HFFc6 (cell line): ENCODE results near the gene EML2. TPM values are rescaled to one million over a fixed set of nuclear protein-coding genes. Genes with fewer than 3 reads are reported as not detected.
A peak's percentile ranks its signal among the peaks of the same experiment; 100 is the strongest.

Experiments used
- DNase-seq: peaks from one replicate; pipeline ENCODE4 v3.0.0-alpha.2; 2018
- H3K27ac Mint-ChIP-seq: 2 replicates; pipeline ENCODE4 v1.8.0; 2020; ENCODE audit warnings: mild to moderate bottlenecking, mixed read lengths
- H3K27me3 Mint-ChIP-seq: 2 replicates; pipeline ENCODE4 v1.8.0; 2021; ENCODE audit warnings: mild to moderate bottlenecking, moderate library complexity, mixed read lengths; ENCODE audit not compliant: insufficient read depth
- H3K36me3 Mint-ChIP-seq: 2 replicates; pipeline ENCODE4 v1.8.0; 2021; ENCODE audit warnings: low read depth, mixed read lengths
- H3K4me1 Mint-ChIP-seq: 2 replicates; pipeline ENCODE4 v1.8.0; 2020; ENCODE audit warnings: low read depth, mixed read lengths
- H3K4me3 Mint-ChIP-seq: 2 replicates; pipeline ENCODE4 v1.8.0; 2020; ENCODE audit warnings: mild to moderate bottlenecking, moderate library complexity, mixed read lengths
- H3K9me3 Mint-ChIP-seq: 2 replicates; pipeline ENCODE4 v1.8.0; 2020; ENCODE audit warnings: mild to moderate bottlenecking, mixed read lengths
- CTCF ChIP-seq: fragments of 200-600 bp; sonication (generic); IDR thresholded peaks from 2 replicates; pipeline ENCODE4 v1.5.0; 2021; ENCODE audit warnings: antibody characterized with exemption, mild to moderate bottlenecking
- microRNA-seq: library from miRNA; unstranded; fragments of <30 nt; microRNA quantifications from one replicate; pipeline ENCODE4, GENCODE V29; 2019
- total RNA-seq, 6 experiments: library from RNA; stranded (reverse); fragmentation: NEBNext Ultra II Directional; extraction: Animal tissue kit (Norgen Biotek cat#: 25700); gene quantifications; 2 replicates in 1 of 6; 3 replicates in 5 of 6; pipeline ENCODE4 v1.2.3, GENCODE V29; 2021

Gene EML2
- total RNA-seq, 6 experiments from 2014 or later = 57.8 to 71.2 (median 64.7) TPM

DNA sequence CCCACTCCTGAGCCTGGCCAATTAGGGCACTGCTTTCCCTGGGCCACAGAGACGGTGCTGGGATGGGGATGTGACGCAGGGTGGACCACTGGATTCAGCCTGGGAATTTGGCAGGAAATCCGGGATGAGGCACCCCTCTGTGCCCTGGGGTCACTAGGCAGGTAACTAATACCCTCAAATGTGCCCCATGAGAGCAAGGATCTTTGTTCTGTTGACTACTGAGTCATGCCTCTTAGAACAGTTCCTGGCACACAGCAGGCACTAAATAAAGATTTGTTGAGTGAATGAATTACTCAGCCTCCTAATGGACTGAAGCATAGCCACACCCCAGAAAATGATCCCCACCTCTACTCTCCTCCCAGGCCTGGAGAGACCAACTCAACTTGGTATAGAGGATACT, 70.5 kb downstream of the EML2 start:
- DNase-seq = peak; percentile 62
- Mint-ChIP-seq H3K27me3 (no peaks in the 10 kb centered on the region; the same call in 1 of the 2 replicates), H3K36me3 (peaks cover 7% of the 10 kb centered on the region; the same call in 1 of the 2 replicates), H3K27ac (peak overlapping the region; percentile 82), H3K4me3 (peak overlapping the region; percentile 37), H3K9me3 (no peaks in the 10 kb centered on the region), H3K4me1 (peaks cover 19% of the 10 kb centered on the region)
- no peak for TF ChIP-seq CTCF

DNA sequence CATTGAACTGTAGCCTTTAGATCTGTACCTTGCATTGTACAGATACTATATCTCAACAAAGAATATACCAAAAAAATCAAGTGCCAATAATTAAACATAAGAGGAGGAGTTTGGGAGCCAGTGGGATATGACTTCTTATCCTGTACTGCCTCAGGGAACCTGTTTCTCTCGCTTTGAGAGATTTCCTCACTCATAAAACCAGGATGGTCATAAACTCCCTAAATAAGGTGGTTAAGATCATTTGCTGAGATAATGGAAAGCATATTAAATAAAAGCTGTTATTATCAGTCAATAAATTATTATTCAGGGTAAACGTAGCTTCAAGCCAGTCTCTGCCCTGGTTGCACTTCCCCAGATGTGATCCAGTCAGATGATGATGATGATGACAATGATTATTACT, 71.6 kb downstream of the EML2 start:
- TF ChIP-seq CTCF = no peak
- Mint-ChIP-seq H3K4me3 (no peak overlapping the region), H3K4me1 (peaks cover 24% of the 10 kb centered on the region), H3K36me3 (peaks cover 7% of the 10 kb centered on the region; the same call in 1 of the 2 replicates), H3K9me3 (no peaks in the 10 kb centered on the region), H3K27ac (peak overlapping the region; percentile 19), H3K27me3 (no peaks in the 10 kb centered on the region; the same call in 1 of the 2 replicates)
- DNase-seq = no peak

GRCh38 chr19:45564131-45564780, 74.9 kb downstream of the EML2 start:
- H3K4me1 Mint-ChIP-seq = peaks cover 15% of the 10 kb centered on the region
- no peak overlapping the region for H3K27ac Mint-ChIP-seq
- TF ChIP-seq CTCF = no peak
- H3K27me3 Mint-ChIP-seq = no peaks in the 10 kb centered on the region
- no peak overlapping the region for H3K4me3 Mint-ChIP-seq
- no peaks in the 10 kb centered on the region for H3K9me3 Mint-ChIP-seq
- no peaks in the 10 kb centered on the region for H3K36me3 Mint-ChIP-seq
- DNase-seq = no peak

GRCh38 chr19:45560686-45561085, 78.5 kb downstream of the EML2 start:
- no peaks in the 10 kb centered on the region for H3K9me3 Mint-ChIP-seq
- H3K4me3 Mint-ChIP-seq = no peak overlapping the region
- no peak for TF ChIP-seq CTCF
- no peak for DNase-seq
- no peaks in the 10 kb centered on the region; the same call in 1 of the 2 replicates for H3K27me3 Mint-ChIP-seq
- H3K27ac Mint-ChIP-seq = 0 out of 2 replicates have a peak overlapping the region, but pooled peaks have one; percentile 32
- H3K36me3 Mint-ChIP-seq = no peaks in the 10 kb centered on the region
- peaks cover 6% of the 10 kb centered on the region; the same call in 1 of the 2 replicates for H3K4me1 Mint-ChIP-seq

DNA sequence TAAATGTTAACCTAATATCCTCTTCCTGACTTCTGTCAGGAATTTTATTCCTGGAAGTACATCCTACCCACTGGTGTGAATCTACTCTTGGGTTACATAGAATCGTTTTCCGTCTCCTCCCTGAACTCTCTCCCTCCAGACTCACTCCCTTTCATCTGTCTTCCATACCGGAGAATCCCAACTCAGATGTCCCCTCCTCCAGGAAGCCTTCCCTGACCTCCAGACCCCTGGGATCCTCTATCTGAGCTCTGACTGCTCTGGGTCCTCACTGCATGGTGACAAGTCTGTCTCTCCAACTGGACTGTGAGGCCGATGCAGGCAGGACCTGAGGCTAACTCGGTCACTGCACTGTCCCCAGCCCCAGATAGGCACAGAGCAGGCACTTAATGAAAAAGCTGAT, 79.2 kb downstream of the EML2 start:
- no peak overlapping the region for H3K4me3 Mint-ChIP-seq
- H3K4me1 Mint-ChIP-seq = peaks cover 6% of the 10 kb centered on the region; the same call in 1 of the 2 replicates
- DNase-seq = no peak
- TF ChIP-seq CTCF = no peak
- H3K27ac Mint-ChIP-seq = no peak overlapping the region
- no peaks in the 10 kb centered on the region for H3K9me3 Mint-ChIP-seq
- no peaks in the 10 kb centered on the region for H3K36me3 Mint-ChIP-seq
- no peaks in the 10 kb centered on the region; the same call in 1 of the 2 replicates for H3K27me3 Mint-ChIP-seq

Small RNA genes lying within 50 kb of the gene (microRNA-seq; reads per million reads assigned to microRNA genes)
- gene MIR330 (753 reads per million, percentile 73 among the genes with 10 or more reads in this experiment), gene MIR642A (not detected), gene MIR642B (not detected)

Other genes with a start within 250 kb of the EML2 start
- gene PPP1R13L, start 234.3 kb downstream of the EML2 start, total RNA-seq = 10 to 100 TPM; 10.2 to 24.7 (median 22.2) TPM
- gene POLR1G, start 232.8 kb downstream of the EML2 start, total RNA-seq = 10 to 100 TPM; 13.7 to 25.8 (median 15.1) TPM
- 100 to 1,000 TPM; 106 to 129 (median 117) TPM for gene ERCC1, start 215.5 kb downstream of the EML2 start, total RNA-seq
- gene FOSB, start 171.4 kb downstream of the EML2 start, total RNA-seq = 10 to 100 TPM; 35.0 to 71.5 (median 62.9) TPM
- gene RTN2, start 142.3 kb downstream of the EML2 start, total RNA-seq = 10 to 100 TPM; 10.3 to 21.3 (median 13.8) TPM
- 1 to 10 TPM in 4 of 6 experiments, under 1 TPM in 2; 0.80 to 1.3 (median 1.1) TPM for gene PPM1N, start 141.0 kb downstream of the EML2 start, total RNA-seq
- gene VASP, start 131.9 kb downstream of the EML2 start, total RNA-seq = 100 to 1,000 TPM; 179 to 199 (median 185) TPM
- 10 to 100 TPM; 13.3 to 15.5 (median 14.3) TPM for gene OPA3, start 54.6 kb downstream of the EML2 start, total RNA-seq
- gene GPR4, start 37.2 kb downstream of the EML2 start, total RNA-seq = 10 to 100 TPM in 4 of 6 experiments, 1 to 10 TPM in 2; 3.7 to 16.8 (median 13.3) TPM
- gene GIPR, start 28.8 kb upstream of the EML2 start, total RNA-seq = 1 to 10 TPM in 1 of 6 experiments, under 1 TPM in 5; 0.31 to 1.1 (median 0.68) TPM
- 100 to 1,000 TPM; 470 to 573 (median 517) TPM for gene SNRPD2, start 52.6 kb upstream of the EML2 start, total RNA-seq
- gene QPCTL, start 53.3 kb upstream of the EML2 start, total RNA-seq = 10 to 100 TPM; 17.6 to 31.5 (median 19.9) TPM
- gene FBXO46, start 91.5 kb upstream of the EML2 start, total RNA-seq = 10 to 100 TPM in 4 of 6 experiments, 1 to 10 TPM in 2; 8.4 to 14.5 (median 11.0) TPM
- gene MEIOSIN, start 94.0 kb upstream of the EML2 start, total RNA-seq = not detected
- 10 to 100 TPM; 14.0 to 15.1 (median 14.4) TPM for gene SIX5, start 129.9 kb upstream of the EML2 start, total RNA-seq
- gene DMPK, start 143.1 kb upstream of the EML2 start, total RNA-seq = 100 to 1,000 TPM in 4 of 6 experiments, 10 to 100 TPM in 2; 85.5 to 144 (median 102) TPM
- 10 to 100 TPM; 53.4 to 63.2 (median 55.3) TPM for gene DMWD, start 153.4 kb upstream of the EML2 start, total RNA-seq
- under 1 TPM in 1 of 6 experiments, not detected in 5; 0.07 TPM for gene RSPH6A, start 175.9 kb upstream of the EML2 start, total RNA-seq
- gene SYMPK, start 223.8 kb upstream of the EML2 start, total RNA-seq = 10 to 100 TPM; 59.6 to 74.8 (median 66.0) TPM
- not detected for gene FOXA3, start 224.9 kb upstream of the EML2 start, total RNA-seq
- gene IRF2BP1, start 246.7 kb upstream of the EML2 start, total RNA-seq = 10 to 100 TPM; 19.3 to 25.0 (median 21.8) TPM